Stomach smooth muscle (tissue), 2 donors: ENCODE data around the gene CTU2.

Experiments
- H3K27ac ChIP-seq: one replicate; pipeline ENCODE4 v1.7.0; 2013; ENCODE audit warnings: mild to moderate bottlenecking, low read length, inconsistent platforms
- H3K27me3 ChIP-seq, 2 donors: one replicate each; pipeline ENCODE4 v1.7.0; 2013; ENCODE audit warnings: low read length in 2 of 2; ENCODE audit not compliant: insufficient read depth in 2 of 2, control insufficient read depth in 1 of 2
- H3K36me3 ChIP-seq, 2 donors: one replicate each; pipeline ENCODE4 v1.7.0; 2013; ENCODE audit warnings: low read length in 2 of 2; ENCODE audit not compliant: control insufficient read depth in 2 of 2, insufficient read depth in 2 of 2
- H3K4me1 ChIP-seq: one replicate; pipeline ENCODE4 v1.7.0; 2013; ENCODE audit warnings: low read length; ENCODE audit not compliant: control insufficient read depth, insufficient read depth
- H3K4me3 ChIP-seq, 2 donors: one replicate each; pipeline ENCODE4 v1.7.0; 2013; ENCODE audit warnings: low read length in 2 of 2
- H3K9ac ChIP-seq, 2 donors: one replicate each; pipeline ENCODE4 v1.7.0; 2013; ENCODE audit warnings: low read length in 2 of 2, mild to moderate bottlenecking in 1 of 2
- H3K9me3 ChIP-seq, 2 donors: one replicate each; pipeline ENCODE4 v1.7.0; 2013; ENCODE audit warnings: low read length in 2 of 2; ENCODE audit not compliant: control insufficient read depth in 2 of 2
- donor health status: healthy.
- donor health status: Pancreatic carcinoma.

CTU2 gene

GRCh38 chr16:88681709-88682451 is 24.4 kb upstream of the CTU2 start:
- H3K4me1 ChIP-seq, result peaks cover 17% of the 10 kb centered on the region
- no peaks in the 10 kb centered on the region for H3K9me3 ChIP-seq
- no peaks in the 10 kb centered on the region for H3K36me3 ChIP-seq
- H3K27ac ChIP-seq, result no peak overlapping the region
- H3K4me3 ChIP-seq, result no peak overlapping the region
- peak overlapping the region in 1 of 2 donors; percentile 21 for H3K9ac ChIP-seq
- peaks cover 34 to 58% of the 10 kb centered on the region in 2 donors for H3K27me3 ChIP-seq

- Histone ChIP-seq H3K27me3 (peaks cover 48 to 74% of the 10 kb centered on the region in 2 donors), H3K4me1 (peaks cover 15% of the 10 kb centered on the region), H3K9me3 (no peaks in the 10 kb centered on the region), H3K36me3 (no peaks in the 10 kb centered on the region), H3K9ac (no peak overlapping the region), H3K27ac (no peak overlapping the region), H3K4me3 (no peak overlapping the region)
Measured at GRCh38 chr16:88684569-88685155, 21.6 kb upstream of the CTU2 start.

- Histone ChIP-seq H3K9ac (no peak overlapping the region), H3K9me3 (no peaks in the 10 kb centered on the region), H3K4me3 (peak overlapping the region in 1 of 2 donors; percentile 54), H3K36me3 (no peaks in the 10 kb centered on the region), H3K27ac (no peak overlapping the region), H3K27me3 (peaks cover 52 to 78% of the 10 kb centered on the region in 2 donors), H3K4me1 (peaks cover 15% of the 10 kb centered on the region)
Measured at GRCh38 chr16:88685156-88686061, 20.9 kb upstream of the CTU2 start.

- no peaks in the 10 kb centered on the region for H3K36me3 ChIP-seq
- H3K9ac ChIP-seq, result peak overlapping the region in 1 of 2 donors; percentile 22
- peaks cover 15% of the 10 kb centered on the region for H3K4me1 ChIP-seq
- H3K27ac ChIP-seq, result no peak overlapping the region
- no peaks in the 10 kb centered on the region for H3K9me3 ChIP-seq
- peaks cover 58 to 73% of the 10 kb centered on the region in 2 donors for H3K27me3 ChIP-seq
- H3K4me3 ChIP-seq, result peak overlapping the region in 1 of 2 donors; percentile 54
Measured at GRCh38 chr16:88686062-88686438, 20.3 kb upstream of the CTU2 start.

GRCh38 chr16:88686439-88687253 is 19.7 kb upstream of the CTU2 start, which contains the start of gene SNAI3:
Gene SNAI3 (minus strand): TSS chr16:88686507. CDS start chr16:88686406, 101 bp downstream.
- Histone ChIP-seq H3K36me3 (no peaks in the 10 kb centered on the region), H3K27ac (no peak within 1 kb of the TSS), H3K9ac (peak within 1 kb of the TSS in 1 of 2 donors; percentile 22), H3K4me3 (peak within 1 kb of the TSS; percentile 31 to 54), H3K9me3 (no peaks in the 10 kb centered on the region), H3K27me3 (peaks cover 58 to 70% of the 10 kb centered on the region in 2 donors), H3K4me1 (peaks cover 15% of the 10 kb centered on the region)

- Histone ChIP-seq H3K4me1 (peaks cover 15% of the 10 kb centered on the region), H3K9me3 (no peaks in the 10 kb centered on the region), H3K36me3 (no peaks in the 10 kb centered on the region), H3K4me3 (no peak overlapping the region), H3K9ac (no peak overlapping the region), H3K27me3 (peaks cover 54 to 65% of the 10 kb centered on the region in 2 donors), H3K27ac (no peak overlapping the region)
Measured at GRCh38 chr16:88687254-88687576, 19.1 kb upstream of the CTU2 start.

- H3K27me3 ChIP-seq, result peaks cover 54 to 62% of the 10 kb centered on the region in 2 donors
- no peaks in the 10 kb centered on the region for H3K36me3 ChIP-seq
- H3K4me3 ChIP-seq, result no peak overlapping the region
- H3K27ac ChIP-seq, result no peak overlapping the region
- no peak overlapping the region for H3K9ac ChIP-seq
- peaks cover 15% of the 10 kb centered on the region for H3K4me1 ChIP-seq
- H3K9me3 ChIP-seq, result no peaks in the 10 kb centered on the region
Measured at GRCh38 chr16:88687676-88688012, 18.7 kb upstream of the CTU2 start.

- no peak overlapping the region for H3K9ac ChIP-seq
- H3K4me1 ChIP-seq, result peaks cover 15% of the 10 kb centered on the region
- no peaks in the 10 kb centered on the region for H3K36me3 ChIP-seq
- H3K27me3 ChIP-seq, result peaks cover 54 to 62% of the 10 kb centered on the region in 2 donors
- no peak overlapping the region for H3K27ac ChIP-seq
- H3K4me3 ChIP-seq, result no peak overlapping the region
- H3K9me3 ChIP-seq, result no peaks in the 10 kb centered on the region
Measured at GRCh38 chr16:88688013-88688778, 18.1 kb upstream of the CTU2 start.

GRCh38 chr16:88690341-88691128 is 15.8 kb upstream of the CTU2 start:
- peaks cover 10% of the 10 kb centered on the region for H3K4me1 ChIP-seq
- H3K9ac ChIP-seq, result no peak overlapping the region
- no peaks in the 10 kb centered on the region for H3K36me3 ChIP-seq
- no peaks in the 10 kb centered on the region for H3K9me3 ChIP-seq
- no peak overlapping the region for H3K27ac ChIP-seq
- peaks cover 40 to 48% of the 10 kb centered on the region in 2 donors for H3K27me3 ChIP-seq
- H3K4me3 ChIP-seq, result no peak overlapping the region
